Fibroblast of mammary gland (primary cell): ENCODE data around the gene MPP3.

Source experiments
- DNase-seq: peaks from one replicate; pipeline ENCODE4 v3.0.0-alpha.2; 2010; ENCODE audit warnings: low read depth
- H3K4me3 ChIP-seq: 2 replicates; pipeline ENCODE4 v1.5.1; 2011; ENCODE audit warnings: low read depth, mild to moderate bottlenecking, low read length, moderate library complexity; ENCODE audit not compliant: control insufficient read depth
- CTCF ChIP-seq: conservative IDR thresholded peaks from 2 replicates; pipeline ENCODE4 v1.5.1; 2011; ENCODE audit warnings: low read depth, low read length, inconsistent platforms; ENCODE audit not compliant: control insufficient read depth, insufficient read depth

Gene MPP3

GRCh38 chr17:43834106-43834505, 1.2 kb upstream of the MPP3 start:
- peak; percentile 86 for DNase-seq
- H3K4me3 ChIP-seq = no peak overlapping the region
- TF ChIP-seq CTCF = no peak

GRCh38 chr17:43832168-43832975, 574 bp downstream of the MPP3 start:
- DNase-seq = peak; percentile 75

GRCh38 chr17:43831633-43832032, 1.3 kb downstream of the MPP3 start:
- no peak for TF ChIP-seq CTCF
- H3K4me3 ChIP-seq = no peak overlapping the region
- no peak for DNase-seq

More at GRCh38 chr17:43832168-43832975, 574 bp downstream of the MPP3 start:
- no peak for TF ChIP-seq CTCF
- H3K4me3 ChIP-seq = peak overlapping the region; percentile 53

GRCh38 chr17:43830510-43831140, 2.3 kb downstream of the MPP3 start:
- no peak for TF ChIP-seq CTCF
- no peak for DNase-seq
- H3K4me3 ChIP-seq = no peak overlapping the region

GRCh38 chr17:43829738-43830137, 3.2 kb downstream of the MPP3 start:
- DNase-seq = no peak
- TF ChIP-seq CTCF = no peak
- no peak overlapping the region for H3K4me3 ChIP-seq

GRCh38 chr17:43827596-43827995, 5.3 kb downstream of the MPP3 start:
- TF ChIP-seq CTCF = no peak
- H3K4me3 ChIP-seq = no peak overlapping the region
- DNase-seq = no peak
